Uterus (tissue), 4 donors: ENCODE measurements around the gene CIZ1. TPM values are rescaled to one million over a fixed set of nuclear protein-coding genes. Genes with fewer than 3 reads are reported as not detected.

Experiments used
- DNase-seq, 2 donors: peaks; one replicate each; pipeline ENCODE4 v3.0.0-alpha.2; 2019 to 2020
- H3K27ac ChIP-seq, 2 donors: fragments of 200-600 bp; sonication (generic); 1 replicate in 1 of 2; 2 replicates in 1 of 2; pipeline ENCODE4 v1.5.1; 2016 to 2018
- H3K27me3 ChIP-seq, 2 donors: fragments of 200-600 bp; sonication (generic); one replicate each; pipeline ENCODE4 v1.5.1; 2018 to 2019; ENCODE audit warnings: control low read depth in 1 of 2
- H3K36me3 ChIP-seq, 2 donors: fragments of 200-600 bp; sonication (generic); one replicate each; pipeline ENCODE4 v1.5.1; 2019; ENCODE audit warnings: control low read depth in 1 of 2
- H3K4me1 ChIP-seq, 2 donors: fragments of 200-600 bp; sonication (generic); one replicate each; pipeline ENCODE4 v1.5.1; 2018 to 2019; ENCODE audit warnings: control low read depth in 1 of 2
- H3K4me3 ChIP-seq, 2 donors: fragments of 200-600 bp; sonication (generic); 1 replicate in 1 of 2; 2 replicates in 1 of 2; pipeline ENCODE4 v1.5.1; 2018 to 2019; ENCODE audit warnings: mild to moderate bottlenecking in 1 of 2
- H3K9me3 ChIP-seq, 2 donors: fragments of 200-600 bp; sonication (generic); one replicate each; pipeline ENCODE4 v1.5.1; 2019; ENCODE audit warnings: control low read depth in 1 of 2
- POLR2A ChIP-seq, 2 donors: fragments of 450-650 bp; IDR thresholded peaks; one replicate each; pipeline ENCODE4 v1.6.1; 2016; ENCODE audit warnings: antibody characterized with exemption in 2 of 2, mild to moderate bottlenecking in 1 of 2, moderate library complexity in 1 of 2
- intact Hi-C: fragments of 100-400 bp; cut with DNase I; formaldehyde crosslinking; loops from one replicate; pipeline ENCODE4 v1.15.1; 2023; ENCODE audit warnings: low total_unique reads
- total RNA-seq, 4 donors: library from RNA; depleted of rRNA in 3 of 4; stranded (reverse); fragments of >200 nt in 3 of 4; gene quantifications; one replicate each; pipeline versions ENCODE4 v1.1.0 to v1.2.4, GENCODE V29; 2014 to 2023
- TF ChIP-seq, protein P1 (sequence below), 4 experiments: fragments of 200-600 bp in 2 of 4; fragments of 450-650 bp in 2 of 4; sonication (generic) in 2 of 4; IDR thresholded peaks; one replicate each; pipeline ENCODE4 v1.5.1; 2016 to 2019; ENCODE audit warnings: antibody characterized with exemption in 4 of 4, mild to moderate bottlenecking in 2 of 4, moderate library complexity in 1 of 4
- donor health status: DM: yes; HTN: yes; CAD: no.

CIZ1 gene
- total RNA-seq, 4 donors from 2014 or later: 31.3 to 151 (median 52.6) TPM

DNA sequence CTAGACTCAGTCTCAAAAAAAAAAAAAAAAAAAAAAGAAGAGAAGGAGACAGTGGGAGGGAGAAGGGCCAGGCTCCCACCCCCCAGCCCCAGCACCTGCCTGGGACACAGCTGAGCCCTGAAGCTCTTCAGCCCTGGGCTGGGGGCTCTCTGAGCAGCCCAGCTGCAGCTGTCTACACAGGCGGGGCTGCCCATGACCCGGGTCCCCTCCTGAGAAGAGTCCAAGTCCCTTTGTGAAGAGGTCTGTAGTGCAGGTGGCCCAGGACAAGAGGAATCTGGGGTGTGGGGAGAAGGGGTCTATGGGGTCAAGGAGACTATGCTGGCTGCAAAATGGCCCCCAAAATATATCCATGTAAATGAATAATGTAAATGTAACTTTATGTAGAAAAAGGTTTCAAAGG is 48.8 kb downstream of the CIZ1 start:
- Histone ChIP-seq H3K36me3 (no peaks in the 10 kb centered on the region), H3K9me3 (no peaks in the 10 kb centered on the region), H3K27ac (no peak overlapping the region), H3K4me3 (no peak overlapping the region), H3K4me1 (no peaks in the 10 kb centered on the region), H3K27me3 (no peaks in the 10 kb centered on the region)
- intact Hi-C loops: no loop called here
- no peak for DNase-seq
- no peak for TF ChIP-seq POLR2A (IDR thresholded peaks at IDR 0.05)
- TF ChIP-seq, protein P1, sequence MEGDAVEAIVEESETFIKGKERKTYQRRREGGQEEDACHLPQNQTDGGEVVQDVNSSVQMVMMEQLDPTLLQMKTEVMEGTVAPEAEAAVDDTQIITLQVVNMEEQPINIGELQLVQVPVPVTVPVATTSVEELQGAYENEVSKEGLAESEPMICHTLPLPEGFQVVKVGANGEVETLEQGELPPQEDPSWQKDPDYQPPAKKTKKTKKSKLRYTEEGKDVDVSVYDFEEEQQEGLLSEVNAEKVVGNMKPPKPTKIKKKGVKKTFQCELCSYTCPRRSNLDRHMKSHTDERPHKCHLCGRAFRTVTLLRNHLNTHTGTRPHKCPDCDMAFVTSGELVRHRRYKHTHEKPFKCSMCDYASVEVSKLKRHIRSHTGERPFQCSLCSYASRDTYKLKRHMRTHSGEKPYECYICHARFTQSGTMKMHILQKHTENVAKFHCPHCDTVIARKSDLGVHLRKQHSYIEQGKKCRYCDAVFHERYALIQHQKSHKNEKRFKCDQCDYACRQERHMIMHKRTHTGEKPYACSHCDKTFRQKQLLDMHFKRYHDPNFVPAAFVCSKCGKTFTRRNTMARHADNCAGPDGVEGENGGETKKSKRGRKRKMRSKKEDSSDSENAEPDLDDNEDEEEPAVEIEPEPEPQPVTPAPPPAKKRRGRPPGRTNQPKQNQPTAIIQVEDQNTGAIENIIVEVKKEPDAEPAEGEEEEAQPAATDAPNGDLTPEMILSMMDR (IDR thresholded peaks at IDR 0.05): no peak

DNA sequence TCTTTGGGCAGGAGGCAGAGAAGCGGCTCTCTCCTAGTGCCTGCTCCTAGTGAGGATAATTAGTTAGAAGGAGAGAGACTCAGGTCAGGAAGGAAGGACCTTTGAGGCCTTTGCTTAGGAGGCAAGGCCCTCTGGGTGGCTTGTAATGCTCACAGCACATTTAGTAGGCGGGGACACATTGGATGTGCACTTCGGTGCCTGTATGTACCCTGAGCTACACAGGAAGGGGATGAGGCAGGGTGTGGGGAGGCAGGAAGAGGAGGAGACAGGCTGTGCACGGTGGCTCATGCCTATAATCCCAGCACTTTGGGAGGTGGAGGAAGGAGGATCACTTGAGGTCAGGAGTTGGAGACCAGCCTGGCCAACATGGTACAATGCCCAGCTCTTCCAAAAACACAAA is 49.3 kb downstream of the CIZ1 start:
- no peak for DNase-seq

DNA sequence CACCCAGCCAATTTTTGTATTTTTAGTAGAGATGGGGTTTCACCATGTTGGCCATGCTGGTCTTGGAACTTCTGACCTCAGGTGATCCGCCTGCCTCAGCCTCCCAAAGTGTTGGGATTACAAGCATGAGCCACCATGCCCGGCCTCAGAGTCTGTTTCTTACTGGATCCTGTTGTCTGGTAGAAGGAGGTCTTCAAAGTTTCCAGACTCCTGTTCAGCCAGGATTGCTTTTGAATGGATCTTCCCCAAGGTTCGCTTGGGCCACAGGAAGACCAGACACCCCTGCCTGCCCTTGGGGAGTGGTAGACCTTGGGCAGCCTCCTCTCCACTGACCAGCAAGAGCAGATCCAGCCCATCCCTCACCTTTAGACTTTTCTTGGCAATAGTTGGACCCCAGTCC is 49.8 kb downstream of the CIZ1 start:
- Histone ChIP-seq H3K4me3 (no peak overlapping the region), H3K27me3 (no peaks in the 10 kb centered on the region), H3K4me1 (no peaks in the 10 kb centered on the region), H3K9me3 (no peaks in the 10 kb centered on the region), H3K36me3 (no peaks in the 10 kb centered on the region), H3K27ac (no peak overlapping the region)
- TF ChIP-seq, protein P1 (IDR thresholded peaks at IDR 0.05): no peak
- no peak for TF ChIP-seq POLR2A (IDR thresholded peaks at IDR 0.05)
- DNase-seq: no peak
- intact Hi-C loops: no loop called here

More for the DNA sequence above, 49.3 kb downstream of the CIZ1 start:
- Histone ChIP-seq H3K4me1 (no peaks in the 10 kb centered on the region), H3K4me3 (no peak overlapping the region), H3K27me3 (no peaks in the 10 kb centered on the region), H3K36me3 (no peaks in the 10 kb centered on the region), H3K9me3 (no peaks in the 10 kb centered on the region), H3K27ac (no peak overlapping the region)
- TF ChIP-seq, protein P1 (IDR thresholded peaks at IDR 0.05): no peak
- TF ChIP-seq POLR2A (IDR thresholded peaks at IDR 0.05): no peak
- intact Hi-C loops: no loop called here

DNA sequence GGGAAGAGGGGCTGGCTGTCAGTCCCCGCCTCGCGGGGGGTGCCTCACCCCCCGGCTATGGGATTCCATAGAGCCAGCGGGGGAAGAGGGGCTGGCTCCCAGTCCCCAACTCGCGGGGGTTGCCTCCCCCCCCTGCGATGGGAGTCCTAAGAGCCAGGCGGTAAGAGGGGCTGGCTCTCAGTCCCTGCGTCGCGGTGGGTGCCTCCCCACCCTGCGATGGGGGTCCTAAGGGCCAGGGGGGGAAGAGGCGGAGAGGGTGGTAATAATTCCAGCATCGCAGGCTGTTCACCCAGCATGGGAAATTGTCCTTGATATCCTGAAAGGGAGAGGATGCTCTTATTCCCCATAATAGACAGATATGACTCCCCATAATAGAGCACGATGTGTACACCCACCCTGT is 51.8 kb downstream of the CIZ1 start:
- no peaks in the 10 kb centered on the region for H3K4me1 ChIP-seq
- TF ChIP-seq, protein P1 (IDR thresholded peaks at IDR 0.05): no peak
- TF ChIP-seq POLR2A (IDR thresholded peaks at IDR 0.05): no peak
- H3K27ac ChIP-seq: no peak overlapping the region
- no peaks in the 10 kb centered on the region for H3K9me3 ChIP-seq
- no peaks in the 10 kb centered on the region for H3K27me3 ChIP-seq
- H3K4me3 ChIP-seq: no peak overlapping the region
- no peaks in the 10 kb centered on the region for H3K36me3 ChIP-seq
- DNase-seq: no peak
- intact Hi-C loops: no loop called here

DNA sequence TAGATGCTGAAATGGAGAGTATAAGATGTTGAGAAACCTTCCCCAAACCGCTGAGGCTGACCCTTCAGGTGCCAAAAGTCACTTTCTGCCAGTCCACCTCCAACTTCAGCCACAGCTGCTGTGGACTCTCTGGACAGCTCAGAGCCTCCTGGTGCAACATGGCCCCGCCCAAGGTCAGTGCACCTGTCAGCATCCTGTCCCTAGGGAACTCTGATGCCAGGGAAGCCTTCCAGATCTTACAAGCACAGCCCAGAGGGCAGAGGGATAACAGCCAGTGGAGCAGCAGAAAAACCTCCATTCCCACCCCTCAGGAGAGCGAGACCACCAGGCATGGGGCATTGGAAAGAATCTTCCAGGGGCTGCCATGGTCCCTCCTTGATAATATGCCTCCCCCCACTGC is 53.4 kb downstream of the CIZ1 start:
- H3K27me3 ChIP-seq: no peaks in the 10 kb centered on the region
- intact Hi-C loops: no loop called here
- TF ChIP-seq, protein P1 (IDR thresholded peaks at IDR 0.05): no peak
- no peak for TF ChIP-seq POLR2A (IDR thresholded peaks at IDR 0.05)
- H3K36me3 ChIP-seq: no peaks in the 10 kb centered on the region
- no peak for DNase-seq
- no peak overlapping the region for H3K27ac ChIP-seq
- H3K4me3 ChIP-seq: no peak overlapping the region
- H3K9me3 ChIP-seq: no peaks in the 10 kb centered on the region
- no peaks in the 10 kb centered on the region for H3K4me1 ChIP-seq
